Calu3 (cell line): ENCODE results near the gene TSPAN11. TPM values are rescaled to one million over a fixed set of nuclear protein-coding genes. Genes with fewer than 3 reads are reported as not detected.

ENCODE experiments used
- BruUV-seq: library from RNA; stranded (reverse); fragments of 400-500 nt; replicated peaks from 2 replicates; lab custom pipeline; 2021; lab: Mats Ljungman, UMichigan
- CTCF ChIA-PET: fragments of 300-600 bp; sonication (Branson Sonifier 250); formaldehyde crosslinking; loops from one replicate; lab custom pipeline; 2022; ENCODE audit warnings: antibody characterized with exemption; lab: Charles Lee
- DNase-seq: peaks from one replicate; pipeline ENCODE4 v3.0.0; 2022
- H3K27ac Mint-ChIP-seq: one replicate; pipeline ENCODE4 v1.8.0; 2022; ENCODE audit warnings: mixed read lengths; ENCODE audit not compliant: unreplicated experiment
- H3K27me3 Mint-ChIP-seq: one replicate; pipeline ENCODE4 v1.8.0; 2022; ENCODE audit warnings: mixed read lengths; ENCODE audit not compliant: unreplicated experiment
- H3K36me3 Mint-ChIP-seq: one replicate; pipeline ENCODE4 v1.8.0; 2022; ENCODE audit warnings: mild to moderate bottlenecking, moderate library complexity, mixed read lengths; ENCODE audit not compliant: insufficient read depth, unreplicated experiment
- H3K4me1 Mint-ChIP-seq: one replicate; pipeline ENCODE4 v1.8.0; 2022; ENCODE audit warnings: mild to moderate bottlenecking, low read depth, mixed read lengths; ENCODE audit not compliant: unreplicated experiment
- H3K4me3 Mint-ChIP-seq: one replicate; pipeline ENCODE4 v1.8.0; 2022; ENCODE audit warnings: mild to moderate bottlenecking, low read depth, moderate library complexity, mixed read lengths; ENCODE audit not compliant: unreplicated experiment
- H3K9me3 Mint-ChIP-seq: one replicate; pipeline ENCODE4 v1.8.0; 2022; ENCODE audit warnings: low read depth, mixed read lengths; ENCODE audit not compliant: unreplicated experiment
- CTCF ChIP-seq: fragments of 200-600 bp; IDR thresholded peaks from one replicate; pipeline ENCODE4 v1.8.0; 2022; ENCODE audit warnings: antibody characterized with exemption; ENCODE audit not compliant: unreplicated experiment
- intact Hi-C: fragments of 100-400 bp; cut with micrococcal nuclease; formaldehyde crosslinking; loops from one replicate; pipeline ENCODE4 v1.10.0; 2022; ENCODE audit not compliant: unreplicated experiment
- total RNA-seq: library from RNA; stranded (reverse); gene quantifications from 2 replicates; pipeline ENCODE4 v1.2.3, GENCODE V29; 2022

Gene TSPAN11
- total RNA-seq, 1 experiment from 2014 or later = not detected

DNA sequence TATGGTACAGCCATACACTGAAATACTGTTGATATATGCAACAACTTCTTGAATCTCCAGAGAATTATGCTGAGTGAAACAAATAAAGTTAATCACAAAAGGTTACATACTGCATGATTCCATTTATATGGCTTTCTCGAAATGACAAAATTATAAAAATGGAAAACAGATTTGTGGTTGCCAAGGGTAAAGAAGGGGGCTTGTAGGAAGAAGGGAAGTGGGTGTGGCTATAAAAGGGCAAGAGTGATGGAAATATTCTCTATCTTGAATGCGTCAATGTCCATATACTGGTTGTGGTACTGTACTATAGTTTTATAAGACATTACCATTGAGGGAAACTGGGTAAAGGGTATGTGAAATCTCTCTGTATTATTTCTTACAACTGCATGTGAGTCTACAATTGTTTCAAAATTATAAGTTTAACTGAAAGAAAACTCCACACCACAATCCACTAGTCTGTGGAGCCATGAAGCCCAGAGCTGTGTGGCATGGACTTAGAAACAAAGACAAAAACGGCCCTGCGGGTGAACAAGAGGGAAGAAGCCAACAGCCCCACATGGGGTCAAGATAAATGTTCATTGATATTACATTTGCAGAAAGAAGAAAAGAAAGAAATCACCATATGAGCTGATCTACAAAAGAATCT is 18.3 kb upstream of the TSPAN11 start:
- intact Hi-C loops = no loop called here
- Mint-ChIP-seq H3K4me1 (no peaks in the 10 kb centered on the region), H3K4me3 (no peak overlapping the region), H3K9me3 (no peaks in the 10 kb centered on the region), H3K36me3 (no peaks in the 10 kb centered on the region), H3K27me3 (peaks cover 56% of the 10 kb centered on the region), H3K27ac (no peak overlapping the region)
- CTCF ChIA-PET = no interaction called here
- no TSS peak for BruUV-seq
- DNase-seq = no peak
- no peak for TF ChIP-seq CTCF

GRCh38 chr12:30908722-30909348 is 17.7 kb upstream of the TSPAN11 start:
- Mint-ChIP-seq H3K36me3 (no peaks in the 10 kb centered on the region), H3K4me1 (no peaks in the 10 kb centered on the region), H3K27ac (no peak overlapping the region), H3K4me3 (no peak overlapping the region), H3K9me3 (no peaks in the 10 kb centered on the region), H3K27me3 (peaks cover 62% of the 10 kb centered on the region)
- no peak for TF ChIP-seq CTCF
- intact Hi-C loops = no loop called here
- CTCF ChIA-PET = no interaction called here
- DNase-seq = no peak
- BruUV-seq = no TSS peak

- intact Hi-C loops = no loop called here
- H3K27me3 Mint-ChIP-seq = peaks cover 69% of the 10 kb centered on the region
Observed at GRCh38 chr12:30909349-30910037, 17.1 kb upstream of the TSPAN11 start.

DNA sequence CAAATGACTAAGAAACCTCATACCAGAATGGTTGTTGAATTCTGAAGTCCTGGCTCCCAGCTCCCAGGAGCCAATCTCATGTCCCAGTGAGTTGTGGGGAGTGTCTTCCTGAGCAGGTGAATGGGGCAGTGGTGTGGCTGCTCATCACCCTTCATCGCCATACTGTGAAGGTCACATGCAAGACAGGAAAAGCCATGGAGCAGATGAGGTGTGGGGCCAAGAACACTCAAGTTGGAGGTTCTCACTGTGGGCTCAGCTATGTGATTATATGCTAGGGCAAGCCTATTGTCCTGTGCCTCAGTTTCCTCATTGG is 16.6 kb upstream of the TSPAN11 start:
- Mint-ChIP-seq H3K4me3 (no peak overlapping the region), H3K36me3 (no peaks in the 10 kb centered on the region), H3K4me1 (no peaks in the 10 kb centered on the region), H3K27ac (no peak overlapping the region), H3K9me3 (no peaks in the 10 kb centered on the region), H3K27me3 (peaks cover 70% of the 10 kb centered on the region)
- DNase-seq = no peak
- intact Hi-C loops = no loop called here
- no peak for TF ChIP-seq CTCF
- BruUV-seq = no TSS peak
- CTCF ChIA-PET = no interaction called here

More at GRCh38 chr12:30909349-30910037, 17.1 kb upstream of the TSPAN11 start:
- BruUV-seq = no TSS peak
- Mint-ChIP-seq H3K27ac (no peak overlapping the region), H3K4me1 (no peaks in the 10 kb centered on the region), H3K36me3 (no peaks in the 10 kb centered on the region), H3K9me3 (no peaks in the 10 kb centered on the region), H3K4me3 (no peak overlapping the region)
- no peak for DNase-seq
- CTCF ChIA-PET = no interaction called here
- TF ChIP-seq CTCF = no peak
